HepG2 (cell line): ENCODE data around the gene RPS6KL1. TPM values are rescaled to one million over a fixed set of nuclear protein-coding genes. Genes with fewer than 3 reads are reported as not detected.

ENCODE experiments used
- ARNTL ChIP-seq: sonication (generic); formaldehyde crosslinking; IDR thresholded peaks from 2 replicates; pipeline ENCODE4 v1.4.0; 2020; ENCODE audit warnings: mild to moderate bottlenecking, missing genetic modification reagents
- CC2D1A ChIP-seq: sonication (generic); formaldehyde crosslinking; IDR thresholded peaks from 2 replicates; pipeline ENCODE4 v1.8.1; 2023; ENCODE audit warnings: mild to moderate bottlenecking, missing genetic modification reagents
- CEBPG ChIP-seq: IDR thresholded peaks from 2 replicates; pipeline ENCODE4 v1.6.1; 2016
- DR1 ChIP-seq: sonication (generic); formaldehyde crosslinking; IDR thresholded peaks from 2 replicates; pipeline ENCODE4 v1.8.0; 2021; ENCODE audit warnings: mild to moderate bottlenecking, missing genetic modification reagents, inconsistent platforms
- ELF3 ChIP-seq: IDR thresholded peaks from 2 replicates; pipeline ENCODE4 v1.6.1; 2016; ENCODE audit warnings: missing genetic modification reagents, missing compliant biosample characterization
- FOSL2 ChIP-seq: sonication (generic); formaldehyde crosslinking; IDR thresholded peaks from 2 replicates; pipeline ENCODE4 v1.4.0; 2020; ENCODE audit warnings: missing genetic modification reagents
- GLI4 ChIP-seq: sonication (generic); formaldehyde crosslinking; IDR thresholded peaks from 2 replicates; pipeline ENCODE4 v1.5.1; 2020; ENCODE audit warnings: missing genetic modification reagents, mild to moderate bottlenecking, moderate library complexity, borderline replicate concordance
- IKZF5 ChIP-seq: IDR thresholded peaks from 2 replicates; pipeline ENCODE4 v1.6.1; 2018; ENCODE audit warnings: missing genetic modification reagents, mild to moderate bottlenecking, missing compliant biosample characterization
- MLLT10 ChIP-seq: sonication (generic); formaldehyde crosslinking; IDR thresholded peaks from 2 replicates; pipeline ENCODE4 v1.4.0; 2020; ENCODE audit warnings: missing genetic modification reagents
- MXD4 ChIP-seq: IDR thresholded peaks from 2 replicates; pipeline ENCODE4 v1.6.1; 2016; ENCODE audit warnings: mild to moderate bottlenecking, missing biosample characterization, missing genetic modification reagents
- NCOA1 ChIP-seq: sonication (generic); formaldehyde crosslinking; IDR thresholded peaks from 2 replicates; pipeline ENCODE4 v1.9.0; 2021; ENCODE audit warnings: missing genetic modification reagents
- PAWR ChIP-seq: sonication (generic); formaldehyde crosslinking; IDR thresholded peaks from 2 replicates; pipeline ENCODE4 v1.4.0; 2020; ENCODE audit warnings: missing genetic modification reagents, mild to moderate bottlenecking, borderline replicate concordance
- TRIM24 ChIP-seq: sonication (generic); formaldehyde crosslinking; IDR thresholded peaks from 2 replicates; pipeline ENCODE4 v1.8.0; 2022; ENCODE audit warnings: mild to moderate bottlenecking, missing genetic modification reagents
- UBTF ChIP-seq: sonication (generic); formaldehyde crosslinking; IDR thresholded peaks from 2 replicates; pipeline ENCODE4 v1.4.0; 2020; ENCODE audit warnings: mild to moderate bottlenecking, missing genetic modification reagents
- XRCC5 ChIP-seq: fragments of 200-400 bp; formaldehyde crosslinking; optimal IDR thresholded peaks from 2 replicates; pipeline ENCODE3; 2017; ENCODE audit warnings: mild to moderate bottlenecking, low read length
- ZC3H4 ChIP-seq: sonication (generic); formaldehyde crosslinking; IDR thresholded peaks from 2 replicates; pipeline ENCODE4 v1.4.0; 2020; ENCODE audit warnings: missing genetic modification reagents, borderline replicate concordance
- ZFP36L1 ChIP-seq: sonication (generic); formaldehyde crosslinking; IDR thresholded peaks from 2 replicates; pipeline ENCODE4 v1.8.0; 2022; ENCODE audit warnings: mild to moderate bottlenecking, missing genetic modification reagents, moderate library complexity
- ZMAT5 ChIP-seq: sonication (generic); formaldehyde crosslinking; IDR thresholded peaks from 2 replicates; pipeline ENCODE4 v1.5.0; 2020; ENCODE audit warnings: mild to moderate bottlenecking, low read depth, missing genetic modification reagents, borderline replicate concordance
- ZNF10 ChIP-seq: sonication (generic); formaldehyde crosslinking; IDR thresholded peaks from 2 replicates; pipeline ENCODE4 v1.4.0; 2020; ENCODE audit warnings: mild to moderate bottlenecking, low read depth, missing genetic modification reagents, borderline replicate concordance
- ZNF33A ChIP-seq: sonication (generic); formaldehyde crosslinking; IDR thresholded peaks from 2 replicates; pipeline ENCODE4 v1.5.1; 2020; ENCODE audit warnings: missing genetic modification reagents, mild to moderate bottlenecking, moderate library complexity, borderline replicate concordance
- ZNF33B ChIP-seq: sonication (generic); formaldehyde crosslinking; IDR thresholded peaks from 2 replicates; pipeline ENCODE4 v1.5.1; 2020; ENCODE audit warnings: mild to moderate bottlenecking, missing genetic modification reagents
- ZNF432 ChIP-seq: sonication (generic); formaldehyde crosslinking; IDR thresholded peaks from 2 replicates; pipeline ENCODE4 v1.5.0; 2020; ENCODE audit warnings: missing genetic modification reagents, mild to moderate bottlenecking, borderline replicate concordance
- ZNF660 ChIP-seq: sonication (generic); formaldehyde crosslinking; IDR thresholded peaks from 2 replicates; pipeline ENCODE4 v1.5.1; 2020; ENCODE audit warnings: mild to moderate bottlenecking, low read depth, missing genetic modification reagents, borderline replicate concordance
- ZNF770 ChIP-seq: sonication (generic); formaldehyde crosslinking; IDR thresholded peaks from 2 replicates; pipeline ENCODE4 v1.5.0; 2020; ENCODE audit warnings: mild to moderate bottlenecking, missing genetic modification reagents
- ZNF850 ChIP-seq: sonication (generic); formaldehyde crosslinking; conservative IDR thresholded peaks from 2 replicates; pipeline ENCODE4 v1.9.0; 2021; ENCODE audit warnings: mild to moderate bottlenecking, missing genetic modification reagents
- ZNF891 ChIP-seq: sonication (generic); formaldehyde crosslinking; IDR thresholded peaks from 2 replicates; pipeline ENCODE4 v1.5.0; 2020; ENCODE audit warnings: mild to moderate bottlenecking, missing genetic modification reagents
- ZSCAN20 ChIP-seq: sonication (generic); formaldehyde crosslinking; IDR thresholded peaks from 2 replicates; pipeline ENCODE4 v1.4.0; 2020; ENCODE audit warnings: missing genetic modification reagents, mild to moderate bottlenecking, borderline replicate concordance
- polyA plus RNA-seq, 8 experiments: library from polyadenylated mRNA; depleted of rRNA in 3 of 8; stranded (reverse) in 7 of 8; unstranded in 1 of 8; fragments of >200 nt; fragmentation: Illumina TruSeq in 4 of 8; extraction: Trizol in 4 of 8; gene quantifications; 2 replicates each; pipeline versions ENCODE4 v1.2.1 to v1.2.3, GENCODE V29; 2011 to 2016; ENCODE audit warnings: low read depth in 4 of 8, missing spikeins in 1 of 8, mixed read lengths in 1 of 8; ENCODE audit not compliant: insufficient read depth in 1 of 8
- total RNA-seq, 5 experiments: library from RNA; depleted of rRNA; stranded (reverse); fragments of >200 nt; fragmentation: Illumina TruSeq; extraction: Trizol; gene quantifications; 2 replicates each; pipeline ENCODE4 v1.2.3, GENCODE V29; 2016; ENCODE audit warnings: low read depth in 1 of 5

Gene RPS6KL1
- total and polyA plus RNA-seq, 2 of the 13 experiments (the other 11 are each of a cell fraction or from before 2014, with no cell fraction given) = 6.5 to 11.5 TPM

GRCh38 chr14:74913986-74914573 lies 9.0 kb downstream of the RPS6KL1 start (continued):
- TF ChIP-seq ZMAT5 (CRISPR knock-in tag) (no peak), UBTF (CRISPR knock-in tag) (no peak), NCOA1 (CRISPR knock-in tag) (no peak), ZNF33A (CRISPR knock-in tag) (no peak), GLI4 (CRISPR knock-in tag) (no peak), DR1 (CRISPR knock-in tag) (no peak), ZNF660 (no peak), FOSL2 (CRISPR knock-in tag) (0 out of 2 replicates have a peak, but pooled peaks have one; percentile 12), ZNF10 (no peak), ZNF33B (CRISPR knock-in tag) (no peak), MXD4 (CRISPR knock-in tag) (0 out of 2 replicates have a peak, but pooled peaks have one; percentile 34), ZFP36L1 (no peak), PAWR (CRISPR knock-in tag) (no peak), CC2D1A (CRISPR knock-in tag) (0 out of 2 replicates have a peak, but pooled peaks have one; percentile 55), XRCC5 (peak; percentile 44), ARNTL (no peak), ELF3 (CRISPR knock-in tag) (0 out of 2 replicates have a peak, but pooled peaks have one; percentile 33), ZNF432 (CRISPR knock-in tag) (no peak), ZNF770 (no peak), ZNF850 (no peak), CEBPG (CRISPR knock-in tag) (peak; percentile 75), ZNF891 (CRISPR knock-in tag) (no peak), IKZF5 (CRISPR knock-in tag) (no peak), ZC3H4 (no peak), MLLT10 (CRISPR knock-in tag) (no peak), ZSCAN20 (CRISPR knock-in tag) (no peak; the same call in 1 of the 2 replicates), TRIM24 (CRISPR knock-in tag) (no peak)
